ENCODE measurements around the gene ZFAND2A.
"Not testable (repeated sequence)": the region's sequence is repeated elsewhere in the genome, so short reads cannot be mapped to it uniquely, and the experiment has no call there.

ZFAND2A gene, protein sequence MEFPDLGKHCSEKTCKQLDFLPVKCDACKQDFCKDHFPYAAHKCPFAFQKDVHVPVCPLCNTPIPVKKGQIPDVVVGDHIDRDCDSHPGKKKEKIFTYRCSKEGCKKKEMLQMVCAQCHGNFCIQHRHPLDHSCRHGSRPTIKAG

DNA sequence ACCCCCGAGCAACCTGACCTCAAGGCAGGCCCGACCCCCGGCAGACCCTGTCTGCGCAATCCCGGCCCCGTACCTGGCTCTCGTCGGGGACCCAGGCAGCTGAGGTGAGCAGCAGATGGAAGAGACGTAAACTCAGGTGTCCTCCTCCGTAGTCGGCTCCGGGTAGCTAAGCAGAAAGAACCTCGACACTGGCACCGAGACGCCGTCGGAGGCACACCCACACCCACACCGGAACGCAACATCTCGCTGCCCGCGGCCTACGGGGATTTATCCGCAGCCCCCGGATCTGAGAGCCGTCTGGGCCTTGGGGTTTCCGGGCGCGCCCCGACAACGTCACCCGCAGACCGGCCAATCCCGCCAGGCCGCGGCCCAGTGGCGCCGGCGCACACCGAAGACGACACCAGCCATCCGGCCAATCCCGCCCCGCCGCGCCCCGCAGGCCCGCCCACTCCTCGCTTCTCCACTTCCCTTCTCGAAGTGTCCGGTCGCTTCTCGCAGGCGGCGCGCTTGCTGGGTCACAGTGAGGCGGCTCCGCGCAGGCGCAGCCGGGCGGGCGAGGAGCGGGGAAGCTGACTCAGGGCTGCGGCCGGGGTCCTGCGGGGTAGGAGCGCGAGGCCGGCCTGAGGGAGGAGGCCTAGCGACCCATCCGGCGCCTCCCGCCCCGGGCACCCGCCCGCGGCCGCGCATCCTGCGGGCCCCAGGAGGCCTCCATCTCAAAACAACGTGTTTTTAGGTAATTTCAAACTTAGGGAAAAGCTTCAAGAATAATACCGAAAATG lies at the start of gene ZFAND2A:
TSS of gene ZFAND2A (minus strand) at position 306 of the 779 bp plus-strand sequence. CDS start 1,984 bp downstream, outside the sequence.
- DNase-seq (ENCODE audit: extremely low spot score) = peak; percentile 98
- TF ChIP-seq ELF4 (IDR thresholded peaks at IDR 0.05) = peak; percentile 46
- TF ChIP-seq CTBP1 (IDR thresholded peaks at IDR 0.05; ENCODE audit: borderline replicate concordance) = no peak
- no peak for TF ChIP-seq ARNT (IDR thresholded peaks at IDR 0.05)
- TF ChIP-seq FOXK2 (IDR thresholded peaks at IDR 0.05) = no peak
- CTCF ChIA-PET = interaction anchor here (0.6 kb wide), 1 partner anchor 16 kb away, joined by 3 read pairs; no protein-coding TSS in a partner anchor
- POLR2A ChIA-PET = interaction anchor here (0.8 to 1.8 kb wide), 5 partner anchors 14 to 35 kb away, joined by 3 to 9 read pairs (median 3); a partner anchor contains a TSS

GRCh38 chr7:1209097-1209496 lies 49.1 kb upstream of the ZFAND2A start:
- no peak for DNase-seq (ENCODE audit: extremely low spot score)
- ChIA-PET CTCF (no interaction called here), POLR2A (no interaction called here)
- TF ChIP-seq TARDBP (IDR thresholded peaks at IDR 0.05) (no peak), HDGF (IDR thresholded peaks at IDR 0.05; ENCODE audit: borderline replicate concordance) (no peak), FOXA1 (IDR thresholded peaks at IDR 0.05) (no peak), FOXM1 (IDR thresholded peaks at IDR 0.05; ENCODE audit: borderline replicate concordance) (no peak), FOXK2 (IDR thresholded peaks at IDR 0.05) (no peak), CTBP1 (IDR thresholded peaks at IDR 0.05; ENCODE audit: borderline replicate concordance) (no peak), ZNF384 (IDR thresholded peaks at IDR 0.05) (no peak), ARNT (IDR thresholded peaks at IDR 0.05) (no peak), LEF1 (IDR thresholded peaks at IDR 0.05; ENCODE audit: borderline replicate concordance) (no peak), ELF4 (IDR thresholded peaks at IDR 0.05) (no peak), BHLHE40 (IDR thresholded peaks at IDR 0.05; ENCODE audit: borderline replicate concordance) (no peak), SP1 (IDR thresholded peaks at IDR 0.05) (no peak), NFRKB (IDR thresholded peaks at IDR 0.05) (no peak), SUZ12 (IDR thresholded peaks at IDR 0.05) (no peak), L3MBTL2 (conservative IDR thresholded peaks at IDR 0.05) (no peak)
- TF ChIP-seq, protein P1, sequence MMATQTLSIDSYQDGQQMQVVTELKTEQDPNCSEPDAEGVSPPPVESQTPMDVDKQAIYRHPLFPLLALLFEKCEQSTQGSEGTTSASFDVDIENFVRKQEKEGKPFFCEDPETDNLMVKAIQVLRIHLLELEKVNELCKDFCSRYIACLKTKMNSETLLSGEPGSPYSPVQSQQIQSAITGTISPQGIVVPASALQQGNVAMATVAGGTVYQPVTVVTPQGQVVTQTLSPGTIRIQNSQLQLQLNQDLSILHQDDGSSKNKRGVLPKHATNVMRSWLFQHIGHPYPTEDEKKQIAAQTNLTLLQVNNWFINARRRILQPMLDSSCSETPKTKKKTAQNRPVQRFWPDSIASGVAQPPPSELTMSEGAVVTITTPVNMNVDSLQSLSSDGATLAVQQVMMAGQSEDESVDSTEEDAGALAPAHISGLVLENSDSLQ (IDR thresholded peaks at IDR 0.05) = no peak

DNA sequence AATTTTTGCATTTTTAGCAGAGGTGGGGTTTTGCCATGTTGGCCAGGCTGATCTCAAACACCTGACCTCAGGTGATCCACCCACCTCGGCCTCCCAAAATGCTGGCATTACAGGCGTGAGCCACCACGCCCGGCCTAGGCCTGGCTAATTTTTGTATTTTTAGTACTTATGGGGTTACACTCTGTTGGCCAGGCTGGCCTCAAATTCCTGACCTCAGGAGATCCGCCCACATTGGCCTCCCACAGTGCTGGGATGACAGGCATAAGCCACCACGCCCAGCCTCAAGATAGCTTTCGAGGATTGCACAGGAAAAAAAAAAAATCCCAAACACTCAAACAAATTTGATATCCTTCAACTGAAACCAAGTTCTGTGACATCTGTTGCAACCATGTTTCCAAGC lies 45.7 kb upstream of the ZFAND2A start:
- CTCF ChIA-PET = interaction anchor here (1.8 kb wide), 1 partner anchor 14 kb away, joined by 6 read pairs; no protein-coding TSS in a partner anchor
- DNase-seq (ENCODE audit: extremely low spot score); POLR2A ChIA-PET: not testable (repeated sequence)

DNA sequence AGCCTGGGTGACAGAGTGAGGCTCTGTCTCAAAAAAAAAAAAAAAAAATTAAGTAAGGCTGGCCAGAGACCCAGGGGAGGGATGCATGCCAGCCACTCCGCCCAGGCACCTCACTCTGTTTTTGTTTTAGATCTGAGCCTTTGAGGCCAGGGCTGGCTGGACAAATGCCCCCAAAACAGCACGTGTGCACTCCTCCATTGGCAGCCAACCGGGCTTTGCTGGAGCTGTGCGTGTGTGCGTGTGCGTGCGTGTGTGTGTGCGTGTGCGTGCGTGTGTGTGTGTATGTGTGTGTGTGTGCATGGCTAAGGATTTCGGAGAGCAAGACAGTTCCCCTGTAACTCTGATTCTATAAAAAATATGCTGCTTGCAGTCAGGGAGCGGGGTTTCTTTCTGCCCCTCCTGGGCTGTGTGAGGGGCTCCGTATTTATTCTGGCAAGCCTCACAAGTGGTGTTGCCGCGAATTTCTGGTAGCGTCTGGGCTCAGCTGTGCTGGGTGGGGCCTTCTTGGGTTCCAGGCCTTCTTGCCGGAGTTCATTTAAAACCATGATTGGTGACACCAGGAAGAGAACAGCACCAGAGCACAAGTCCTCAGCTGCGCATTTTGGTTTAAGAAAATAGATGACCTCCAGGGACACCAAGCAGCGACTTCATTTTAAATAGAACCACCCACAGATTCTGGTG lies 44.6 kb upstream of the ZFAND2A start:
- POLR2A ChIA-PET = no interaction called here
- TF ChIP-seq, protein P1 (IDR thresholded peaks at IDR 0.05) = no peak
- TF ChIP-seq ZNF384 (IDR thresholded peaks at IDR 0.05) = no peak
- TF ChIP-seq FOXK2 (IDR thresholded peaks at IDR 0.05) = no peak
- TF ChIP-seq HDGF (IDR thresholded peaks at IDR 0.05; ENCODE audit: borderline replicate concordance) = no peak
- no peak for TF ChIP-seq SUZ12 (IDR thresholded peaks at IDR 0.05)
- no peak for TF ChIP-seq TARDBP (IDR thresholded peaks at IDR 0.05)
- no peak for TF ChIP-seq ARNT (IDR thresholded peaks at IDR 0.05)
- TF ChIP-seq LEF1 (IDR thresholded peaks at IDR 0.05; ENCODE audit: borderline replicate concordance) = no peak
- TF ChIP-seq L3MBTL2 (conservative IDR thresholded peaks at IDR 0.05) = no peak
- TF ChIP-seq BHLHE40 (IDR thresholded peaks at IDR 0.05; ENCODE audit: borderline replicate concordance) = no peak
- no peak for TF ChIP-seq SP1 (IDR thresholded peaks at IDR 0.05)
- no peak for TF ChIP-seq CTBP1 (IDR thresholded peaks at IDR 0.05; ENCODE audit: borderline replicate concordance)
- no peak for TF ChIP-seq FOXA1 (IDR thresholded peaks at IDR 0.05)
- TF ChIP-seq FOXM1 (IDR thresholded peaks at IDR 0.05; ENCODE audit: borderline replicate concordance) = no peak
- DNase-seq (ENCODE audit: extremely low spot score) = no peak
- CTCF ChIA-PET = interaction anchor here (0.6 to 1.8 kb wide), 2 partner anchors 15 to 206 kb away, joined by 3 to 6 read pairs; no protein-coding TSS in a partner anchor

DNA sequence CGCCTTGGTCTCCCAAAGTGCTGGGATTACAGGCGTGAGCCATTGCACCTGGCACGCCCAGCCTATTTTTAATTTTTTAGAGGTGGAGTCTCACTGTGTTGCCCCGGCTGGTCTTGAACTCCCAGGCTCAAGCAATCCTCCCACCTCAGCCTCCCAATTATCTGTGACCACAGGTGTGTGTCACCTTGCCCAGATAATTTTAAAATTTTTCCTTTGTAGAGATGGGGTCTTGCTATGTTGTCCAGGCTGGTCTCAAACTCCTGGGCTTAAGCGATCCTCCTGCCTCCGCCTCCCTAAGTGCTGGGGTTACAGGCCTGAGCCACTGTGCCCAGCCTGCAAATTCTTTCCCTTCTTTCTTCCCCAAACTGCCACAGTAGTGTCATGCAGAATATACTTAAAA lies 42.9 kb upstream of the ZFAND2A start:
- CTCF ChIA-PET = not testable (repeated sequence)

DNA sequence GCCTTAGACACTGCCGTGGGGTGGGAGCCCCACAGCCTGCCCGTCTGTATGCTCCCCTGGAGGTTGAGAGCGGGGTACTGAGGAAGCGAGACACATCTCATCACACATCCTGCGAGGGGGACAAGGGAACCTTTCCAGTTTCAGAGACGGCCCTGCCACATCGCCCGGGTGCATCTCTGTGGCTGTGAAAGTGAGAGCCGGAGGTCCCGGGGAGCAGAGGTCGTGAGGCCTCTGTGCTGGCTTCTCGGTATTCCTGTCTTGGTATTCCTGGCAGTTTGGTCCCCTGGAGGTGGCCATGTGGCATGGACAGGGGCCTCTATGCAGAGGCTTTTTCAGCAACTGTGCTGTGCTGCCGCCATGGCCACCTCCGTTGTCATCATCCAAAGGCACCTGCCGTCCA lies 41.9 kb upstream of the ZFAND2A start:
- ChIA-PET POLR2A (no interaction called here), CTCF (no interaction called here)
- TF ChIP-seq HDGF (IDR thresholded peaks at IDR 0.05; ENCODE audit: borderline replicate concordance) (no peak), FOXM1 (IDR thresholded peaks at IDR 0.05; ENCODE audit: borderline replicate concordance) (no peak), BHLHE40 (IDR thresholded peaks at IDR 0.05; ENCODE audit: borderline replicate concordance) (no peak), SUZ12 (IDR thresholded peaks at IDR 0.05) (no peak), FOXA1 (IDR thresholded peaks at IDR 0.05) (no peak), ZNF384 (IDR thresholded peaks at IDR 0.05) (no peak), CTBP1 (IDR thresholded peaks at IDR 0.05; ENCODE audit: borderline replicate concordance) (no peak), L3MBTL2 (conservative IDR thresholded peaks at IDR 0.05) (no peak), NFRKB (IDR thresholded peaks at IDR 0.05) (no peak), ELF4 (IDR thresholded peaks at IDR 0.05) (no peak), FOXK2 (IDR thresholded peaks at IDR 0.05) (no peak), ARNT (IDR thresholded peaks at IDR 0.05) (no peak), SP1 (IDR thresholded peaks at IDR 0.05) (no peak), TARDBP (IDR thresholded peaks at IDR 0.05) (no peak), LEF1 (IDR thresholded peaks at IDR 0.05; ENCODE audit: borderline replicate concordance) (no peak)
- TF ChIP-seq, protein P1 (IDR thresholded peaks at IDR 0.05) = no peak
- DNase-seq (ENCODE audit: extremely low spot score) = no peak

More for the DNA sequence above, 42.9 kb upstream of the ZFAND2A start:
- DNase-seq (ENCODE audit: extremely low spot score); POLR2A ChIA-PET: not testable (repeated sequence)

Measured in HEK293T (cell line).